Esophagus muscularis mucosa (tissue), 4 donors: ENCODE results near the gene GTF2I.
"Not testable (repeated sequence)": the region's sequence is repeated elsewhere in the genome, so short reads cannot be mapped to it uniquely, and the experiment has no call there.

Experiments used
- EP300 ChIP-seq: sonication (generic); formaldehyde crosslinking; IDR thresholded peaks from one replicate; pipeline ENCODE4 v1.6.1; 2017; ENCODE audit warnings: antibody characterized with exemption
- POLR2A ChIP-seq: fragments of 450-650 bp; IDR thresholded peaks from one replicate; pipeline ENCODE4 v1.6.1; 2017; ENCODE audit warnings: antibody characterized with exemption, moderate library complexity, mild to moderate bottlenecking, low read depth
- POLR2AphosphoS5 ChIP-seq, 2 donors: sonication (generic); formaldehyde crosslinking; IDR thresholded peaks; one replicate each; pipeline ENCODE4 v1.6.1; 2017; ENCODE audit warnings: antibody characterized with exemption in 2 of 2
- TF ChIP-seq, protein P1 (sequence below), 3 experiments: fragments of 200-600 bp in 2 of 3; fragments of 450-650 bp in 1 of 3; sonication (generic) in 2 of 3; IDR thresholded peaks; one replicate each; pipeline ENCODE4 v1.5.1; 2017 to 2019; ENCODE audit warnings: antibody characterized with exemption in 3 of 3, mild to moderate bottlenecking in 2 of 3, moderate library complexity in 1 of 3

DNA sequence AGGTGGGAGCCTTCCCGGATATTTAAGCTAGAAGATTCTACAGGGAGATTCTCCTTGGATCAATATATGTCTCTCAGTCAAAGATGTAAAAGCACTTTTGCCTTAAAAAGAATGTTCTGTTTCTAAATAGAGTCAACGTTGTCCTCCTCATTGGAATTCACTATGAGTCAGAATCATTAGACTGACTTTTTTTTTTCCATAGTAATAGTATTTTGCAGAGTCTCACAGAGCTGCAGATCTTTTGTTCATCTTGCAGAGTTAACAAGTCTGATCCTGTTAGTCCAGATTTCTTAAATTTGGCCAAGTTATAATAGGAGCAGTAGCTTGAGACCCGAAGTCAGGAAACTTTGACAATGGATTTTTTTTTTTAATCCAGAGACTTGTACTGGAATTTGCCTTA lies 101.5 kb downstream of the GTF2I start:
- TF ChIP-seq, protein P1, sequence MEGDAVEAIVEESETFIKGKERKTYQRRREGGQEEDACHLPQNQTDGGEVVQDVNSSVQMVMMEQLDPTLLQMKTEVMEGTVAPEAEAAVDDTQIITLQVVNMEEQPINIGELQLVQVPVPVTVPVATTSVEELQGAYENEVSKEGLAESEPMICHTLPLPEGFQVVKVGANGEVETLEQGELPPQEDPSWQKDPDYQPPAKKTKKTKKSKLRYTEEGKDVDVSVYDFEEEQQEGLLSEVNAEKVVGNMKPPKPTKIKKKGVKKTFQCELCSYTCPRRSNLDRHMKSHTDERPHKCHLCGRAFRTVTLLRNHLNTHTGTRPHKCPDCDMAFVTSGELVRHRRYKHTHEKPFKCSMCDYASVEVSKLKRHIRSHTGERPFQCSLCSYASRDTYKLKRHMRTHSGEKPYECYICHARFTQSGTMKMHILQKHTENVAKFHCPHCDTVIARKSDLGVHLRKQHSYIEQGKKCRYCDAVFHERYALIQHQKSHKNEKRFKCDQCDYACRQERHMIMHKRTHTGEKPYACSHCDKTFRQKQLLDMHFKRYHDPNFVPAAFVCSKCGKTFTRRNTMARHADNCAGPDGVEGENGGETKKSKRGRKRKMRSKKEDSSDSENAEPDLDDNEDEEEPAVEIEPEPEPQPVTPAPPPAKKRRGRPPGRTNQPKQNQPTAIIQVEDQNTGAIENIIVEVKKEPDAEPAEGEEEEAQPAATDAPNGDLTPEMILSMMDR (IDR thresholded peaks at IDR 0.05), result not testable (repeated sequence)
- TF ChIP-seq POLR2AphosphoS5 (IDR thresholded peaks at IDR 0.05); POLR2A; EP300: not testable (repeated sequence)
